Neural crest cell (in vitro differentiated cells): Measurements from ENCODE around the gene FBXO31. TPM values are rescaled to one million over a fixed set of nuclear protein-coding genes. Genes with fewer than 3 reads are reported as not detected.
"Not testable (repeated sequence)": the region's sequence is repeated elsewhere in the genome, so short reads cannot be mapped to it uniquely, and the experiment has no call there.

ENCODE experiments used
- DNase-seq: peaks from one replicate; pipeline ENCODE4 v3.0.0; 2021; ENCODE audit warnings: low read depth, mixed read lengths, low spot score
- H3K27ac Mint-ChIP-seq: one replicate; pipeline ENCODE4 v1.8.0; 2021; ENCODE audit warnings: mild to moderate bottlenecking, mixed read lengths; ENCODE audit not compliant: unreplicated experiment
- H3K27me3 Mint-ChIP-seq: 2 replicates; pipeline ENCODE4 v1.8.0; 2021; ENCODE audit warnings: low read depth, mild to moderate bottlenecking, mixed read lengths
- H3K36me3 Mint-ChIP-seq: 2 replicates; pipeline ENCODE4 v1.8.0; 2021; ENCODE audit warnings: low read depth, mild to moderate bottlenecking, mixed read lengths
- H3K4me1 Mint-ChIP-seq: 2 replicates; pipeline ENCODE4 v1.8.0; 2021; ENCODE audit warnings: mixed read lengths
- H3K4me3 Mint-ChIP-seq: one replicate; pipeline ENCODE4 v1.8.0; 2021; ENCODE audit warnings: mild to moderate bottlenecking, mixed read lengths
- H3K9me3 Mint-ChIP-seq: 2 replicates; pipeline ENCODE4 v1.8.0; 2021; ENCODE audit warnings: mixed read lengths
- CTCF ChIP-seq: fragments of 200-600 bp; sonication (generic); conservative IDR thresholded peaks from 2 replicates; pipeline ENCODE4 v1.5.0; 2021; ENCODE audit warnings: antibody characterized with exemption, mild to moderate bottlenecking
- total RNA-seq: library from RNA; stranded (reverse); gene quantifications from 2 replicates; pipeline ENCODE4 v1.2.1, GENCODE V29; 2021

The FBXO31 gene
- total RNA-seq, 1 donor from 2014 or later, result 23.7 TPM

GRCh38 chr16:87388818-87389134 lies 5.2 kb upstream of the FBXO31 start:
- Mint-ChIP-seq H3K27me3 (peaks cover 10% of the 10 kb centered on the region), H3K27ac (peak overlapping the region; percentile 68), H3K4me3 (peak overlapping the region; percentile 92), H3K36me3 (peaks cover 2% of the 10 kb centered on the region), H3K9me3 (peaks cover 2% of the 10 kb centered on the region), H3K4me1 (peaks cover 44% of the 10 kb centered on the region)
- no peak for DNase-seq
- no peak for TF ChIP-seq CTCF

- DNase-seq, result peak; percentile 69
- Mint-ChIP-seq H3K9me3 (peaks cover 2% of the 10 kb centered on the region), H3K4me1 (peaks cover 38% of the 10 kb centered on the region), H3K36me3 (peaks cover 2% of the 10 kb centered on the region), H3K4me3 (peak overlapping the region; percentile 92), H3K27ac (peak overlapping the region; percentile 68), H3K27me3 (peaks cover 9% of the 10 kb centered on the region)
- no peak for TF ChIP-seq CTCF
These were observed 4.6 kb upstream of the FBXO31 start for GRCh38 chr16:87387942-87388817.

- H3K27ac Mint-ChIP-seq, DNase-seq, H3K36me3 Mint-ChIP-seq, H3K27me3 Mint-ChIP-seq, H3K9me3 Mint-ChIP-seq: not testable (repeated sequence)
- Mint-ChIP-seq H3K4me1 (peaks cover 54% of the 10 kb centered on the region), H3K4me3 (peak overlapping the region; percentile 99)
These were observed 1.2 kb upstream of the FBXO31 start for GRCh38 chr16:87384875-87385167.

GRCh38 chr16:87384162-87384874 lies 742 bp upstream of the FBXO31 start:
- H3K9me3 Mint-ChIP-seq, result peaks cover 2% of the 10 kb centered on the region
- peak overlapping the region; percentile 99 for H3K4me3 Mint-ChIP-seq
- peaks cover 50% of the 10 kb centered on the region for H3K4me1 Mint-ChIP-seq
- peaks cover 2% of the 10 kb centered on the region for H3K36me3 Mint-ChIP-seq
- no peak for TF ChIP-seq CTCF
- peaks cover 8% of the 10 kb centered on the region for H3K27me3 Mint-ChIP-seq
- peak overlapping the region; percentile 97 for H3K27ac Mint-ChIP-seq
- DNase-seq, result no peak

- no peak for DNase-seq
These were observed 1.4 kb downstream of the FBXO31 start for GRCh38 chr16:87382023-87382785.

More at GRCh38 chr16:87382023-87382785, 1.4 kb downstream of the FBXO31 start:
- H3K4me1 Mint-ChIP-seq, result peaks cover 32% of the 10 kb centered on the region
- no peak overlapping the region for H3K27ac Mint-ChIP-seq
- H3K4me3 Mint-ChIP-seq, result peak overlapping the region; percentile 90
- H3K27me3 Mint-ChIP-seq, result peaks cover 5% of the 10 kb centered on the region
- H3K9me3 Mint-ChIP-seq, result peaks cover 2% of the 10 kb centered on the region
- H3K36me3 Mint-ChIP-seq, result peaks cover 2% of the 10 kb centered on the region
- no peak for TF ChIP-seq CTCF
